COLO668 (cell line): ENCODE measurements around the gene ACLY.
"Not testable (repeated sequence)": the region's sequence is repeated elsewhere in the genome, so short reads cannot be mapped to it uniquely, and the experiment has no call there.

Source experiments
- DNase-seq: peaks from one replicate; lab custom pipeline; 2025; ENCODE audit not compliant: unreplicated experiment; lab: John Stamatoyannopoulos, UW

ACLY gene

DNA sequence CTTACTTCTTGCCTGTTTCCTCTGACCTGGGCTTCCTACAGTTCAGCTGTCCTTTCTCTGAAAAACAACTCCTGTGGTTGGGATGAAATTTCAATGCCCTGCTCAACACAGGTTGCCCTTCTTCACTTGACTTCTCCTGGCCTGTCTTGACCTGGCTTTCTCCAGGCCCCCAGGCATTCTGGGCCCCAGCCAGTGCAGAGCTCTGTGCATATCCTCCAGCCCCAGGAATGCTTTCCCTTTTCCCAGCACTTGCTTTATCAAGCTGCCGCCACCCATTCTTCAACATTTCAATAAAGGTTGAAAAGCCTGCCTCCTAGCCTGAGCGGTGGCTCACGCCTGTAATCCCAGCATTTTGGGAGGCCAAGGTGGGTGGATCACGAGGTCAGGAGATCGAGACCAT lies 22.4 kb upstream of the ACLY start:
- DNase-seq = no peak

DNA sequence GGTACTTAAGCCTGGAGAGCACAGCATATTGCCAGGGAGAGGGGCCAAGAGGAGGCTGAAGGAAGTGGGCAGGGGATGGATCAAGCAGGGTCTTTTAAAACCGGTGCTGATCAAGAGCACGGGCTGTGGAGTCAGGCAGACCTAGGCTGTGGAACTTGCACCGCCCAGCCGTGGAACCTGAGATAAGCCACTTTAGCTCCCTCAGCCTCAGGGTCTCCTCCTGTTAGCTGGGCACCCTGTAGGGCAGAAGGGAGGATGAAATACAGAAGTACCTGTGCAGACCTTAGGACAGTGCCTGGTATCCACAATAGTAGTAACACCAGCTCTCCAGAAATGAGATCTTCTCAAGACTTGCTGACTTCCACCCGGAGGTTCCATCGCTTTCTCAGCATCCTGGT lies 20.9 kb upstream of the ACLY start:
- DNase-seq = no peak

DNA sequence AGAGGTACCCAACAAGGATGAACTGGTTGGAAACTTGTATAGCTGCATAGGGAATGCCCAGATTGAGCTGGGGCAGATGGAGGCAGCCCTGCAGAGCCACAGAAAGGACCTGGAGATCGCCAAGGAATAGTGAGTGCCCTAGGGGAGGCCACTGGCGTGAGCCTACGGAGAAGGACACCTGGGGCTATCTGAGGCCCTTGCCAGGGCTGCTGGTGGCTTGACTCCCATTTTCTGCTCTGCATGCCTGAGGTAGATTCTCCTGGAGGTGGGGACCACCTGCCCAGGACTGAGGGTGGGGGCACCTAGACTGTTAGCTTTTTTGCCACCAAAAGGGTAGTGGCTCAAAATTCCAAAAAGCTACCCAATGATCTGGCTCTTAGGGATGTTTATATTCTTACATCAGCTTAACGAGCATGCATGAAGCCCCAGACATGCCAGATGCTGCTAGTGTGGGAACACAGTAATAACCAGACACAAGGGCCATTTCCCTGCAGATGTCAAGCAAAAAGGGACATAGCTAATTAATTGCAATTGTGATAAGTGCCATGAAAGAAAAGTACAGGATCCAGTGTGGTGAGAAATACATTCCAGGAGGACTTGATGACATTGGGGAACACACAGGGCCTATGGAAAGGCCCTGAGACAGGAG lies 20.4 kb upstream of the ACLY start:
- no peak for DNase-seq

DNA sequence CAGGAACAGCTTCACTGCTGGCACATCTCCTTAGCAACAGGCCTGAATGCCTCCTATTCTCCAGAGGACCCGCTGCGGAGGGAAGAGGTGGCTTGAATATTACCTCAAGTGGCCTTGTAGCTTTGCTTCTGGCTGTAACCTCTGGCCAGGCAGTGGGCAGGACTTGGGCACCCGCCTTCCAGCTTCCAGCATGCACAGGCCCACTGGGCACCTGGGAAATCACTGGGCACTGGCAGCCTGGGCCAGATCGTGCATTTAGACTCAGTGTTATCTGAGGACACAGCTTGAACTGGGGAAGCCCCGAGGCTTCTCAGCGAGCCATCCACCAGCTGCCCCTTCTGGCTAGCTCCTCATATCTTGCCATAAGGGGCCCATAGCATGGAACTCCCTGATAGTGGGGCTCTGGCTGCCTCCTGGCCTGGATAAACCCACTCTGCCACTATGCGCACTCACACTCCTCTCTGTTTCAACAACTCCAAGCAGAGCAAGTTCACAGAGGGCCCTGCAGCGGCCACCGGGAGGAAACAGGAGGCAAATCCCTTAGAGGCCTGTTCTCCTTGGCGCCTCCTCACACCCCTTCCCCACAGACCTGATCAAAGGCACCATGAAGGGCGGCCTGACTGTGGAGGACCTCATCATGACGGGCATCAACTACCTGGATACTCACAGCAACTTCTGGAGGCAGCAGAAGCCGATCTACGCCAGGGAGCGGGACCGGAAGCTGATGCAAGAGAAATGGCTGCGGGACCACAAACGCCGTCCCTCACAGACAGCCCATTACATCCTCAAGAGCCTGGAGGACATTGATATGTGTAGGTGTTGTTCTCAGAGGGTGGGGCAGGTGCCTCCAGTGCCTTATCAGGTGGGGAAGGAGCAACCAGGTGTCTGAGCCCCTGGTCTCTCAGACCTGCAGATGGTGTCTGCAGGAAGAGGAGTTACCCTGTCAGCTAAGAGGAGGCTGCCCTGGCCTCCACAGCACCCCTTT lies 19.5 kb upstream of the ACLY start:
- DNase-seq = no peak

DNA sequence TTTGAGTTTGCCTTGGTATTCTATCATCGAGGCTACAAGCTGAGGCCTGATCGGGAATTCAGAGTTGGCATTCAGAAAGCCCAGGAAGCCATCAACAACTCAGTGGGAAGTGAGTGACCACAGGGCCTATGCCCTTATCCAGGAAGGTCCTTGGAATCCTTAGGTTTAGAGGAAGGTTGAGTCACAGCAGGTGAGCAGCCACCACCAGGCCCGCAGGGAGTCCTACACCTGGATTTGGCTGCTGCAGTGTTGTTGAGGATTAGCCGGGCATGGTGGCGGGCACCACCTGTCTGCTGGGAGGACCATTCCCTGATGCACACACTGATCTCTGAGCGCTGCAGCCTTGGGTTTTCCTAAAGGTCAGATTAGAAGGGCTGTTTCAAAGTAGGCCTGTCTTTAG lies 16.9 kb upstream of the ACLY start:
- DNase-seq = no peak

DNA sequence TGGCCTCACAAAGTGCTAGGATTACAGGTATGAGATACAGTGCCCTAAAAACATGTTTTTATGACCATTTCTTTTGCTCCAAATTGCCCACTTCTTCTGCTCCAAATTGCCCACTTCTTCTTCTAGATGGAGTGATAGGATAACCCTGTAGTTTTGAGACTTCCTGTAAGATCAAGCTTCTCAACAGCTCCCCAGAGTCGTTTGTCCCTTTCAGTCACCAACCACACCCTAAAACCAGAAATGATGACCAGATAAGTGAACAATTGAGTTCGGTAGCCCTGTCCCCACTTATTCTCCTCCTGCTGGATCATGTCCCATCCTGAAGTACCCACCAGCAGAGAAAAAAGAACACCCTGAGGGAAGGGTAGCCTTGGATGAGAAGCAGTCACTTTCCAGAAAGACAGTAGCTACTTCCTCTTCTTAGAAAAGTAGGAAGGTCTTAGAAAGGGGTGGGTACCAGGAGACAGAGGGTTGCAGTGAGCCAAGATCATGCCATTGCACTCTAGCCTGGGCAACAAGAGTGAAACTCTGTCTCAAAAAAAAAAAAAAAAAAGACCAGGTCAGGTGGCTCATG lies 14.2 kb upstream of the ACLY start:
- no peak for DNase-seq

DNA sequence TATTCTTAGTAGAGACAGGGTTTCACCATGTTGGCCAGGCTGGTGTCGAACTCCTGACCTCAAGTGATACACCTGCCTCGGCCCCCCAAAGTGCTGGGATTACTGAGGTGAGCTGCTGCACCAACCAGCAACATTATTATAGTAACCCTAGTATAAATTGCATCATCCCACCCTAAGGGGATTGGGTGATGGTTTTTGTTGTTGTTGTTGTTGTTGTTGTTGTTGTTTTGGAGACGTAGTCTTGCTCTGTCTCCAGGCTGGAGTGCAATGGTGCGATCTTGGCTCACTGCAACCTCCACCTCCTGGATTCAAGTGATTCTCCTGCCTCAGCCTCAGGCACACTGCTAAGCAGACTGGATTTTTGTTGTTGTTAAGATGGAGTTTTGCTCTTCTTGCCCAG lies 13.0 kb upstream of the ACLY start:
- DNase-seq = not testable (repeated sequence)

DNA sequence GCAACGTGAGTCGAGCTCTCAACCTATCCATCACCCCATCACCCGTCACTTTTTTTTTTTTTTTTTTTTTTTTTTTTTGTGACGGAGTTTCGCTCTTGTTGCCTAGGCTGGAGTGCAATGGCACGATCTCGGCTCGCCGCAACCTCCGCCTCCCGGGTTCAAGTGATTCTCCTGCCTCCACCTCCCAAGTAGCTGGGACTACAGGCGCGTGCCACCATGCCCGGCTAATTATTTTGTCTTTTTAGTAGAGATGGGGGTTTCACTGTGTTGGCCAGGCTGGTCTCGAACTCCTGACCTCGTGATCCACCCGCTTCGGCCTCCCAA lies 12.0 kb upstream of the ACLY start:
- not testable (repeated sequence) for DNase-seq

DNA sequence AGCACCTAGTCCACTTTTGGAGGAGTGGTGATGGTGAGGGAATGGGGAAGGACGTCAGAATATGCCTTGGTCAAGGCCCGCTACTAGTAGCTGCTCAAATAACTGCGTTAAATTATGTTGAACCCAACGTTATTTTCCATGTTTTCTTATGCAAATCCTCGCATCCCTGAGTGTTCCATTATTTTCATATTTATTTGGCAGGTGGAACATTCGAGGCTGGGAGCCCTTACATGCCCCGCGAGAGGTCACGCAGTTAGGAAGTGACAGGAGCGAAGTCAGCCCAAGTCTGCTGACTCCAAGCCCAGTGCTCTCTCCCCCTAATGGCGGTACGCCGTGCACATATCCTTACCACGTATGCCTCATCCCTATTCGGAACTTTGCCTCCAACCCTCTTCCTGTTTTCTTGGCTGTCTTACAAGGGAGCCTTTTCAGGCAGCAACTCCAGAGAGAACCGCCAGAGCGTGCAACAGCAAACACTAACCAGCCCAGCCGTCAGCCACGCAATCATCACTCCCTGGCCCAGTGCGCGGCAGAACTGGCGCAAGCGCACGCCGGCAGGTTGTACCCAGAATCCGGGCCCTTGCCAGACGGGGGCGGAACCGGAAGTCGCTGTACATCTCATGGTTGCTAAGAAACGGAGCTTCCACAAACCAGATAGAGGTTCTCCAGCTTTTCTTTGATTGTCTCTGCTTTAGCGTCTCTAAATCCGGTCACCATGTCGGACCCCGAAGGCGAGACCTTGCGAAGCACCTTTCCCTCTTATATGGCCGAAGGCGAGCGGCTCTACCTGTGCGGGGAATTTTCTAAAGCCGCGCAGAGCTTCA lies 11.5 kb upstream of the ACLY start, which contains the start of gene ODAD4:
Gene ODAD4, plus strand, starts transcription at position 609 of the 824 bp plus-strand sequence. Its CDS starts 107 bp downstream, at position 716.
- DNase-seq = peak; percentile 91

DNA sequence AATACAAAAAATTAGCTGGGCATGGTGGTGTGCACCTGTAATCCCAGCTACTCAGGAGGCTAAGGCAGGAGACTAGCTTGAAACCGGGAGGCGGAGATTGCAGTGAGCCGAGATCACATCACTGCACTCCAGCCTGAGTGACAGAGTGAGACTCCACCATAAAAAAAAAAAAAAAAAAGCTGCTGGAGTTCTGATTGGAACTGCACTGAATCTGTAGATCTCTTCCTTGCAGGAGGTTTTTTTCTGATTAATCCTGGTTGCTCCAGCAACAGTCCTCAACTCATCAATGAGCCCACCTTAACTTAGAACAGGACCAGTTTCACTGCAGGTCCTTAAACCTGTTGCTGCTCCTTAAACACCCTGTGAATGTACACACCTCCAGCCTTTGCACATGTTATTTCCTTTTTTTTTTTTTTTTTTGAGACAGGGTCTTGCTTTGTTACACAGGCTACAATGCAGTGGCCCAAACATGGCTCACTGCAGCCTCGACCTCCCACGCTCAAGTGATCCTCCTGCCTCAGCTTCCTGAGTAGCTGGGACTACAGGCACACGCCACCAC lies 10.0 kb upstream of the ACLY start:
- DNase-seq = no peak

DNA sequence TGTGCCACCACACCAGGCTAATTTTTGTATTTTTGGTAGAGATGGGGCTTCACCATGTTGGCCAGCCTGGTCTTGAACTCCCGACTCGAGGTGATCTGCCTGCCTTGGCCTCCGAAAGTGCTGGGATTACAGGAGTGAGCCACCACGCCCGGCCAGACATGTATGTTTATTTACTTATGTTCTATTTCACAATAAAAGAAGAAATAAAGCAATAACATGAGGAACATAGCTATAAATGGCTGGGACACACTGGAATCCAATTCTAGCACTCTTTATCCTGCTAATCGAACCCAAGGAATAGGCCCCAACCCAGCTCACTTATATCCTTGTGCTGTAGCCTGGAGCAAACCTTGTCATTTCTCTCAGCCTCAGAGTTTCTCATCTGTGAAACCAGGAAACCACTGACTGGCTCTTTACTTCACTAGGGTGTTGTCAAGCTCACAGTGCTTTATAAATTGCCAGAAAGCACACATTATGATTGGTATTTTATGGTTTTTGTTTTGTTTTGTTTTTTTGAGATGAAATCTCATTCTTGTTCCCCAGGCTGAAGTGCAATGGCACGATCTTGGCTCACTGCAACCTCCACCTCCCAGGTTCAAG lies 7.3 kb upstream of the ACLY start:
- no peak for DNase-seq

DNA sequence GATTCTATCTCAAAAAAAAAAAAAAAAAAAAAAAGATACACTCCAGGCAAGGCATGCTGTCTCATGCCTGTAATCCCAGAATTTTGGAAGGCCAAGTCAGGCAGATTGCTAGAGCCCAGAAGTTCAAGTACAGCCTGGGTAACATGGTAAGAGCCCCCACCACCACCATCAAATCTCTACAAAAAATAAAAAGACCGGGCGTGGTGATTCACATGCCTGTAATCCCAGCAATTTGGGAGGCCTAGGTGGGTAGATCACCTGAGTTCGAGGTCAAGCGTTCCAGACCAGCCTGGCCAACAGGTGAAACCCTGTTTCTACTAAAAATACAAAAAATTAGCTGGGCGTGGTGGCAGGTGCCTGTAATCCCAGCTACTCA lies 1.8 kb upstream of the ACLY start:
- DNase-seq = no peak

DNA sequence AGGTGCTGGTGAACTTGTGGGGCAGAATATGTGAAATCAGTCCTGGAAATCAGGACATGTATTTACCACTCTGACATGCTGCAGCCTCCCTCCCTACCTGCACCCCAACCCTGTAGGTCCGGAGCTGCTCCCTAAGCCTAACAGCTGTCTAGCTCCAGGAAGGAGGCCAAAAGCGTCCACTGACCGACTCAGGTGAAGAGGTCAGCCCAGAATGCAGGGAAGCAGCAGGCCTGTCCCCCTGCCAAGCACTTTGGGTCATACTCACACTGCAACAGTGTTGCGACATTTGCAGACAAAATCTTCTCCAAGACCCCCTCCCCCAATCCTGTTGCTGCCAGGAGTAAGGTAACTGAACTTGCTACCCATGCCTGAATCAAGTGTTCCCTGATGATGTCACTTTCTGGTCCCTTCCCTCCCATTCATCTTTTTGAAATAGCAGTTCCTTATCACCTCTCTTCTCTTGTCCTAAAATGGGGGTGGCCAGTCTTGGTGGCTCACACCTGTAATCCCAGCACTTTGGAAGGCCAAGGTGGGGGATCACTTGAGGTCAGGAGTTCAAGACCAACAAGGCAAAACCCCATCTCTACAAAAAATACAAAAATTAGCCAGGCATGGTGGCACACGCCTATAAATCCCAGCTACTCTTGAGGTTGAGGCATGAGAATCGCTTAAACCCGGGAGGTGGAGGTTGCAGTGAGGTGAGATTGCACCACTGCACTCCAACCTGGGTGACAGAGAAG lies 1.3 kb upstream of the ACLY start:
- DNase-seq = no peak

DNA sequence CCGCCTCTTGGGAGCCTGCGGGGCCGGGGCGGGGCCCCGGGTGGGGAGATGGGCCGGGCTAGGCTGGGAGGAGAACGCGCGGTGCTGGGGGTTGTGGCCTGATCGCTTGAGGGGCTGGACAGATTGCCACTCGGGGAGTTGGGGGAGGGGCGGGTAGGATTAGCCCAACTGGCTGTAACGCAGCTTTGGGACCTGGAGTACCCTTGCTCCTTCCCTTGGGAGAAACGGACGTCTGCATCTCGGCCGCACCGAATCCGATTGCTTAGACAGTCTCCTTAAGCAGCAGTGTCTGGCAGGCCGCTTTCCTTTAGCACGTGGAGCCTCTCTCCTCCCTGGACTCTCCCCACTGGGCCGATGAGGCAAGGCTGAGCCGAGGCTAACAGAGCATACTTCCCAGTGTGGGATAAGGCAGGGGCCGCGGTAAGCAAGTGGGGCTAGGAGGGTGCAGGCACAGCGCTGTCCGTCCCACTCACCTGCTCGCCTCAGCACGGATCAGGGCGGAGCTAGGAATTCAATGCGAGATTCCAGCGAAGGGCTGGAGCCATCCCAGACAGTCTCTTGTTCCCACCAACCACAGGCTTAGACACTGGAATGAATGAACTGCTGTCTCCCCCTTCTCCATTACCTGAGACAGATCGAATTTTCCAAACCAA lies 540 bp upstream of the ACLY start:
- peak; percentile 30 for DNase-seq

DNA sequence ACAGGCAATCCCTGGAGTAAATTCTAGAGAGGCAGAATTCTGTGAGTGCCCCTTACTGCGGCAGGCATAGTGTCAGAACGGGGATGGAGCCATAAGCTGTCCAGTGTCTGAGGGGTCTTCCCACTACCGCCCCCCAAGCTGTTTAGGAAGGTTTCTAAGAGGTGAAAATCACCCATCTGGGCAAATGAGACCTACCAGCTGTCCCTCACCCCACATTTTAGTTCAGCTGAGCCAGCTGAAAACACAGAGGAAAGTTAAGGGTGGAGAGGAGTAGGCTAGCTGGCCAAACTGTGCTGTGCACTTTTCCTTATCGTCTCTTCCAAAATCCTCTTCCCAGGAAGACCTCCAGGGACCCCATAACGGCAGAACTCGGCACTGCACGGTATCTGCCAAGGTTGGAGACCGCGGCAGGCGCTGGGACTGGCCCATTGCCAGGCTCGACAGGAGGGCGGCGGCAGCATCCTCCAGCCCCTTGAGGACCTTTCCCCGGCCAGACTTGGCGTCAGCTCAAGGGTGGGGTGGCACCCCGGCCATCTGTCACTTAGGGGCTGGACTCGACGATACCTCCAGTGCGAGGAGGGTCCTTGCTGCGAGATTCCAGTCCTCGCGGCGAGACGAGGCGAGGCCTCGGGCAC lies 955 bp downstream of the ACLY start:
- DNase-seq = peak; percentile 55

DNA sequence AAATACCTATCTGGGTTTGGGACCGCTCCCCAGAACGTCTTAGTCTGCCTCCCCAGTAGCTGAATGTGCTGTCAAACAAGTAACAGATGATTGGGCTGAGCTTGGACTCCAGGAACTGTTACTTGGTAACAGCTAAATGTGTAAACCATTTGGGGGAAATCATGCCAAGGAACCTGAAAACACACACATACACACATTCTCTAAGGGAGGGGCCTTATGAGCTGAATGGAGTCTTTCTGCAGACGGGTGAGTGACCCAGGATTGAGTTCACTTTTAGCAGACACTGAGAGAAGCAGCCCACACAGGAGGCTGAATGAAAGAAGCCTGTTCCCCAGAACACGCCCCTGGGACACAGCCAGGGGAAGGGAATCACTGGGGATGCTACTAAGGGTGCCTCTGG lies 1.6 kb downstream of the ACLY start:
- no peak for DNase-seq

DNA sequence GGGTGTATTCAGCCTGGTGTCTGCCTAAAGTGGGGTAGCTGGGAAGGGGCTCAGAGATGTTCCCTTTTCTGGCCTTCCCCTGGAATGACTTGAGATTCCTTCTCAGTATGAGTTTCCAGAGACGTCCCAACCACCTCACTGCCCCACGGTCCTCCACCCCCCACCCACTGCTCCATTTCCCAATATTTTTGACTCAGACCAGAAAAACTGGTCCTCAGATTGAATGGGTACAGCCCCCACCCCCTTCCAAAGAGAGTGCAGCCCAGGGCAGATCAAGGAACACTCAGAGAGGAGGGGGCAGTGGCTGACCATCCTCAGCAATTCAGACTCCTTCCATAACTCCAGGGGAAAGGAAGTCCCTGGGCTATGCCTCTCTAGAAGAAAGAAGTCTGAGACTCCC lies 3.2 kb downstream of the ACLY start:
- no peak for DNase-seq

DNA sequence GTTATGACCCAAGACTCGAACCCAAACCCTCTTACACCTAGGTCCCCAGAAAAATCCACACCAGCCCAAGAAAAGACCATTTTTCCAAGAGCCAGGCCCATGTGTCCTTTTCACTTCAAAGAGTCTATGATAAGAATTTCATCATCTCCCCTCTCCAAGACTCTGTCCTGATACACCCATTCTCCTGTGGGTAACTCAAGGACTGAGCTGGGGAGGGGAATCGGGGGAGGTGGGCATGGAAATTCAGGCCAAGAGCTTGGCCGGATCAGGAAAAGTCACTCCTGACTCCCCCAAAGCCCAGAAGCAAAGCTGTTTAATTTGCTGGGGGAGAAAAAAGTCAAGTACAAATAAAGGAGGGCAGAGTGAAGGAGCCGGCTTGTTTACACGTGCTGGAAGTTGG lies 3.7 kb downstream of the ACLY start:
- no peak for DNase-seq

DNA sequence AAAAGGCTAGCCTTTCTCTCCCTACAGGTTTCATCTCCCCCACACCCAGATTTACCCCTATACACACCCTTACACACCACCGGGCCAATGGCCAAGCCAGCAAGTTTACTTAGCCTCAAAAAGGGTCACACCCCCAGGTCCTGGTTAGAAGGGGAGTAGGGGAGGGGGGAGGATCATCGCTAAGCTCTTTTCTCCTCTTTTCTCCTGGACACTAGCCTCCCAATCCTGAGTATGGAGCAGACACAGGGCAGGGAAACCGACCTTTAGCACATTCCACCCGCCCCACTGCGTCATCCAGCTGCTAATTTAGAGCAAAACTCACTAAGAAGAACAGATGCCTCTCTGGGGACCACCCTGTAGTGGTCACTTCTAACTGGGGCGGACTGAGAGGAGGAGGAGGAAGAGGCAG lies 4.4 kb downstream of the ACLY start:
- no peak for DNase-seq
